Fibroblast of skin of abdomen (primary cell): ENCODE data around the gene GUCY1A1.
A peak's percentile ranks its signal among the peaks of the same experiment; 100 is the strongest.

Experiments
- DNase-seq: peaks from one replicate; pipeline ENCODE4 v3.0.0-alpha.2; 2013

GUCY1A1 gene

DNA sequence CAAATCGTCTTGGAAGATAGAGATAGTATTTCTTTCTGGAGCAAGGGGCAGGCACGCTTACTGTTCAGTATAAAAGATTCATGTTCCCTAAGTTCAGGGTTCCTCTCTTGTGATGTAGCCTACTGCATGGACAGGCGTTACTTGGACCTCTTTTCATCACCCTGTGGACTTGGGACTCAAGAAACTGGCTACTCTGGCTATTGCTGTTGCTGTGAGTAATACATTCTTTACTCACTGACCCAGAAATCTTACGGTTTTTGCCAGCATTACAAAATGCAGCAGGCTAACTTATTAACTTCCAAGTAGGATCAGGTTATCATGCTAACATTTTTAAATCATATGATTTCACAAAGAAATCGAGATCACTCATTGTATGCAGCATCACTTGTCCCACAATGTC is 79.3 kb downstream of the GUCY1A1 start:
- DNase-seq, result peak; percentile 39

DNA sequence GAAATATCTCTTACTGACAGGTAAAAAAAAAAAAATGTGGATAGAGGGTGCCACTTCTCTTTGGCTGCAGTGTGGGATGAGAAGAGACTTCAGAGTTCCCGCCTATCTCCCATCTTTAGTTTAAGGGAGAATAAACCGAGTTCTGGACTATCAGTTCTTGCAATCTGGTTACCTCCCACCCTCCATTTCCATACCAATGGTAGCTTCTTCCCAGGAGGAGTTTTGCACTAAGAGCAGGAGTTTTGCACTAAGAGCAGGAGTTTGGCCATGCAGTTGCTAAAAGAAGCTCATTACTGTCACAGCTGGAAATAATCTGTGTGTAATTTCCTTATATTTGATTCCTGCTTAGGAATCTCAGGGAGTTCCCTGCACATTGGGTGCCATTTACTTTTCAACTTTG is 81.4 kb downstream of the GUCY1A1 start:
- no peak for DNase-seq

DNA sequence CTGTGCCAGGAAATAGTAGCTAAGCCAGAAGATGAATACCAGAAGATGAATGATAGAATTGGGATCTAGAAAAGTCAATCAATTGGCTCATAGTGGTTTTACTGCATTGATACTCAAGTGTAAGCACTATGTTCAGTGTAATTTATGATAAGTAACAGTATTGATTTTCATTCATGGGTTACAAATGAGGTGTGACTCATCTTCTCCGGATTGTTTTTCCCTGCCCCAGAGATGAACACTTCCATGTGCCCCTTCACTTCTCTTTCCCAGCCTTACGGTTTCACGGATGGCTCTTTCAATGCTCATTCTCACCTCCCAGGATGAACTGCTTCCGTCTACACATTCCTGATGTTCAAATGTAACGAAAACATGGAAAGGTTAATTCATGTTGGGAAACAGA is 82.4 kb downstream of the GUCY1A1 start:
- no peak for DNase-seq

DNA sequence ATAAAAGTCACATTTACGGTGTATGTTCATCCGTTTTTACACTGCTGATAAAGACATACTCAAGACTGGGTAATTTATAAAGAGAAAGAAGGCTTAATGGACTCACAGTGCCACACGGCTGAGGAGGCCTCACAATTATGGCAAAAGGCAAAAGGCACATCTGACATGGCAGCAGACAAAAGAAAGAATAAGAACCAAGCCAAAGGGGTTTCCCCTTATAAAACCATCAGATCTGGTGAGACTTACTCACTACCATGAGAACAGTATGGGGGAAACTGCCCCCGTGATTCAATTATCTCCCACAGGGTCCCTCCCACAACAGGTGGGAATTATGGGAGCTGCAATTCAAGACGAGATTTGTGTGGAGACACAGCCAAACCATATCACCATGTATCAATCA is 84.9 kb downstream of the GUCY1A1 start:
- no peak for DNase-seq

DNA sequence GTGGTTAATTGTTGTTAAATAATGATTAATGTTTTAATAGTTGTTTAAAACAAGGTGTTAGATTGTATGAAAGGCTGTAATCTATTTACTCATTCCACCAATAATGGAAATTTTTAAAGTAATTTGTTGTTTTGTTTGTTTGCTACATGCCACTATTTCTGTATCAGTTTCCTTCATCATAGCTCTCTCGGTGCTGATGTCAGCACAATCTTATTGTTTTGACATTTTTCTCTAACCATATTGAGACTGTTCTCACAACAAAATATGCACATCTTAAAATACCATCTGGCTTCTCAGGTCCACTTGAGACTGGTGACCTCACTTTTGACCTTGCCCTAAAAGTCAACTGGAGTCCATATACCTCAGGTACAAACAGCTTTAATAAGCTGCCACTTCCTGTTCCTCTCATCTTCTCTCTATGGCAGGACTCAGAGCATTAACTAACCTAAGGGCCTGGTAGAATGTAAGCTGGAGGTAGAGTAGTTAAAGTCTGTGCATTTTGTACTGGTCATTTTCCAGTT is 91.2 kb downstream of the GUCY1A1 start:
- DNase-seq, result no peak

DNA sequence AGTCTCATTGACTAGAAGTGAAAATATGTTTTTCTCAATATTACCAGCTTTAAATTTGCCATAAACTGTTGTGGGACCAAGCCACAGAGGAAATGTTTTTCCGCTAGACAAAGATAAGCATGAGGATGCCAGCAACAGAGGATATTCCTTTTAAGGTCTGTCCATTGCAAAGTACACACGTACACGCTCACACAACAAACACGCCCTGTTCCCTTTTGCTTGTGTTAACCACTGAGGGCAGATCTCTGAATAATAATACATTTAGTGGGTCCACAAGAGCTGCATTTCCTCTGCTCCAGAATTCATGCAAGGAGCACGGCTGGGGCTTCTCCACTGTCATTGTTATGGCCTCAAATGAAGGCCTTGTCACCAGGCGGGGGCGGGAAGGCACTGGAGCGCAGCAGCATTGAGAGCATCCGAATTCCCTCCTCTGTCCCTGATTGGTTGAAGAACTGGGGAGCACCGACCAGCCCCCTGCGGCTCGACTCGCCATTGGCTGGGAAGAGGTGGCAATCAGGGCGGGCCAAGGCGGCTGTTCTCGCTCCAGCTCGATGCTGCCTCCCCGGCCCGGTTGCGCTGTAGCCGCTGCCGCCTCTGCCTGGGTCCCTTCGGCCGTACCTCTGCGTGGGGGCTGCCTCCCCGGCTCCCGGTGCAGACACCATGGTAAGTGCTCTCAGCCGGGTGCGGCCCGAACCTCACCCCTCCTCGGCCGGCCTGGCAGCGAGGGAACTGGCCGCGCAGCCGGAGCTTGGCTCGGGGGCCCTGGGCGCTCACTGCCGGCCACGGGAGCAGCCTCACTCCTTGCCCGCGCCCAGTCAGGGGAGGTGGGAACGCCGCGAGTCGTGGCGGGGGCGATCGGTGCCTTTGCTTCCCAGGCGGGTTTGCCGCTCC is 92.1 kb downstream of the GUCY1A1 start, which contains the start of gene GUCY1B1:
TSS of gene GUCY1B1 (plus strand) at position 541 of the 891 bp plus-strand sequence. CDS start at position 661, 120 bp downstream.
- peak; percentile 95 for DNase-seq

DNA sequence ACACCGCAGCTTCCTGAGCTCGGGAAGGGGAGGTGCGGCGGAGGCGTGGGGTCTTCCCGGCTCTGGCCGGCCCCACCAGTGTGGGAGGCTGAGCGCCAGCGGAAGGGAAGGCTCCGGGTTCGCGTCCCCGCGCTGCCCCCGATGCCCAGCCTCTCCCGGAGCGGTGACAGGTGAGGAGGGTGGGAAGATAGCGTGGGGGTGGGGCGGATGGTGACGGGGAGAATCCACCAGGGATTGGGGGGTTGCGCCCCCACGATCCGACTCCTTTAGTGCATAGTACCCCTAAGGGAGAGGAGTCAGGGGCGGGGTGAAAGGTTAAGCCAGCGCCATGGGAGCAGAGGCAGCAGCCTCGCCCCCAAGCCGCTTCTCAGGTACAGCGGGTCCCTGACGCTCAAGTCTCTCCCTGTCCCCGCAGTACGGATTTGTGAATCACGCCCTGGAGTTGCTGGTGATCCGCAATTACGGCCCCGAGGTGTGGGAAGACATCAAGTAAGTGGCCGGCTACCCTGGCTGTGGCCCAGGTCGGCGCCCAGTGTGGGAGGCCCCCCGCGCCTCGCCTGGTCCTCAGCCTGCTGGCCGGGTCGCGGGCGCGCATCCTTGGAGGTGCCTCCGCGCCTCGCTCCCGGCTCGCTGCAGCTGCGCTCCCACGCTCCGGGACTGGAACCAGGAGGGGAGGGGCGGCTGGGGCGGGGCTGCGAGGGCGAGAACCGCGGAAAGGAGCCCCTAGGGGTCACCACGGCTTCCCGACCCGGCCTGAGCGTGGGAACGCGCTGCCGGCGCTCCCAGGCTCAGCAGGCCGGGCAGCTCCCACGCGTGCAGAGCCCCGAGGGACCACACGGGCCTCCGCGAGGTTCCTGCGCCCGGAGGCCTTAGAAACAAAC is 93.0 kb downstream of the GUCY1A1 start:
- no peak for DNase-seq

DNA sequence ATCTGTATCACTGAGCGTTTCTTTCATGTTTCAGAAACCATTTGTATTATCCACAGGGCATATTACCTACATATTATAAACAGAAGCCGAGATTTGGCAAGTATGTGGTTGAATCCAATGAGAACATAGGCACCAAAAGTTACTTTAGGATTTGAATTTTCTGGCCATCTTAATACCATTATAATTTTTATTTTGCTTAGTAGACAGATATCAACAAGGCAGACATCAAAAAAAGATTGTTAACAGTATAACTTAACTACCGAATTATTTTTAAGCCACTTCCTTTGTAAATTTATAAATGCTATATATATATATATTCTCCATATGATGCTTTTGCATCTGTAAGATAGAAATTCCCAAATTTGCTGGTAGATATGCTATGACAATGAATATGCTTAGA is 94.4 kb downstream of the GUCY1A1 start:
- no peak for DNase-seq

DNA sequence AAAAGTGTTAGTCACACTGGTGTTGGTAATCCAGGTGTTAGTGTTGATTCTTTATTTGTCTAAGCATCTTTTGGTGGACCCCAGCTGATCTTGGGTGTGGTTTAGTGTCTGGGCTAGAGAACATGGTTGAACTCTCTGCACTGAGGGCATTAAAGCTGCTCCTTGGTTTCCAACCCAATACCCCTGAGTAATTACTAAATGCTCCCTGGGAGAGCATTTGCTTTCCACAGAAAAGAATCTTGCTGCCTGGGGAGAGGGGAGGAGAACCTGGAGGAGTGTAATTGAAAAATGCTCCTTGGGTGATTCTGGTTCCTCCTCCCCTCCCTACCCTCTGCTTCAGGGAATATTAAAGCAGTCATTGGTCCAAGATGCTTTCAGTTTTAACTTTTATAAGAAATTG is 95.3 kb downstream of the GUCY1A1 start:
- DNase-seq, result no peak

DNA sequence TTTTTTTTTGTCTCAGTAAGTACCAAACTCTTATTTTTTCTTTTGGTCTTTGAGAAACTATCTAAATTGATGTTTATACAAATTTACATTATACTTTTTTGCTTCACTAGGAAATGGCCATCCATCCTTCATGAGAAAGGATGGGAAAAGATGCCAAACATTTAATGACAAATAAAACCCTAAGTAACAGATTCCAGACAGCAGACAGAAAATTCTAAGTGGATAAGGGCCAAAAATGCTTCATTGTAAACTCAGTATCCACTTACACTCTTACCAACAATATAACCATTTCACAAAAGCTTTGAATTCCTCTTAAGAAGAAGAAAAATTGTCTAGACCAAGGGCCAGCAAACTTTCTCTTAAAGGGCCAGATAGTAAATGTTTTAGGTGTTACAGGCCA is 95.7 kb downstream of the GUCY1A1 start:
- peak; percentile 49 for DNase-seq

DNA sequence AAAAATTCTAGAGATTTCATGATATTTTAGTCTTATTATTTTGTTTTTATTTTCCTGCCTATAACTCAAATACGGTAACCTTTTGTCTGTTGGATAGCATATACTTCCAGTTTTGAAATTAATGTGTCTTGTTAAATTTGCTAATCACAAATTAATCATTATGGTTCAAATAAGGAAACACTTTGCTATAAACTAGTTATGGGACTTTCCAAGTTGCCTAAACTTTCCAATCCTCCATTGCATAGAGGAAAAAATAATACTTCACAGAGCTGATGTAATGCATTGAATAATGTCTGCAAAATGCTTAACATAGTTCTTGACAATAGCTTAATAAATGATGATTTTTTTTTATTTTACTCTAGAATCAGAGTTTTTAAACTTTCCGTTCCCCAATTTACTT is 96.9 kb downstream of the GUCY1A1 start:
- no peak for DNase-seq

DNA sequence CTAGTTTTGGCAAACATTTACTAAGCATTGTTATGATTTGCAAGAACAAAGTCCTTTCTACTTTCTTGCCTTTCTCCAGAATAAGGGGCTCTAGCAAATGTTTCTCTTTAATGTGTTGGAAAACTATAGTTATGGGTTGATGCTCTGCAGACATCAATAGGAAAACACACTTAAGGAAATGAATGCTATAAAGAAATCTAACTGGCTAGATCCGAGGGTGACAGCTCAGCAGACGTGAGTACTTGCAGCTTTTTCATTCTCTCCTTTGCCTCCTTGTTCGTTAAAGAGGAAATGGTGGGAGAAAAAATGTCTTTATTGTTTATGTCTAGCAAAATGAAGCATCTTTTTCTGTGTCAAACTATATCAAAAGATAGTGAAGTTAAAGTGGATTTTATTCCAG is 98.5 kb downstream of the GUCY1A1 start:
- no peak for DNase-seq

DNA sequence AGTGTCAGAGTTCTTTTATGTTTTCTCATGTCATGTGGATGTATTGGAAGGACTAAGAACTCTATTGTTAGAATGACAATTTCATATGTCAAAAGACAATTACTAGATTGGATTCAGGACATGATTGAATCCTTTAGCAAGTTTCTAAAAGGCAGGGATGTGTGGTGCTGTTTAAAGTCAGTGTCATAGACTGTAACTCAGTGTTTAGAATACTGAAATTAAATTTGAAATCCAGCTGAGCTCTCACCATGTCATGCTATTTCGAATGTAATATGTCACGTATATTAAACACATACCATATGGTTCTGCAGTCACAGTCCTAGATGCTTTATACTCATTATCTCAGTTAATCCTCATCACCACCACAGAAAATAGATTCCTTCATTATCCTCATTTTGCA is 100.0 kb downstream of the GUCY1A1 start:
- DNase-seq, result no peak

DNA sequence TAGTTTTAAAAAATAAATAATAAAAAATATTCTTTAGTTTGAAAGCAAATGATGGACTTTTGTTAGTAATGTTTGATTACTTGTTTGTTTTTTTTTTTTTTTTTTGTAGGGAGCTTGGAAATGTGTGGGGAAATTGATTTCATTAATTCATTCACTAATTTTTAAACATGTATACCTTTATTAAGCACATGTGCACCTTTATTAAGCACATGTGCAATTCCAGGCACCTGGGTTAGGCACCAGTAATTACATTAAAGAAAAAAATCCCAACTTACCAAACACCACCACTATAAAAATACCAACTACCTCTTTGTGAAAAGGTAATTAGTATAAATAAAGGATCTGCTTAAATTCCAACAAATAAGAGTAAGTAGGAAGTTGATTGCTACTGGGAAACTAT is 101.7 kb downstream of the GUCY1A1 start:
- no peak for DNase-seq

DNA sequence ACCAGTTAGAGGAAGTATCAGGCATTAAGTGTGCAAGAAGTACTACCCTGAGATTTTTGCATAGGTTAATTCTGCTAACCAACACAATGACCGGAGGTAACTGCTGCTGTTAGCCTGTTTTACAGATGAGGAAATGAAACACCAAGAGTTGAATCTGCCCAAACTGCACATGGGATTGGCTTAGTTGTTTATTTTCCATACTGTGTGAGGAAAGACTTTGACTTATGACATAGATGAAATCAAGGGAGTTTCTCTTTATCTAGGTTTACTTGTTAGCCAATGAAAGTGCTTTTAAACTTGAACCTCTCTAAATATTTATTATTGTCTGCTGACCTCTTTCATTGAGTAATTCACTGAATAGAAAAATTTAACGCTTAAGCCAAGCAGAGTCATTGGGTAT is 102.4 kb downstream of the GUCY1A1 start:
- no peak for DNase-seq

DNA sequence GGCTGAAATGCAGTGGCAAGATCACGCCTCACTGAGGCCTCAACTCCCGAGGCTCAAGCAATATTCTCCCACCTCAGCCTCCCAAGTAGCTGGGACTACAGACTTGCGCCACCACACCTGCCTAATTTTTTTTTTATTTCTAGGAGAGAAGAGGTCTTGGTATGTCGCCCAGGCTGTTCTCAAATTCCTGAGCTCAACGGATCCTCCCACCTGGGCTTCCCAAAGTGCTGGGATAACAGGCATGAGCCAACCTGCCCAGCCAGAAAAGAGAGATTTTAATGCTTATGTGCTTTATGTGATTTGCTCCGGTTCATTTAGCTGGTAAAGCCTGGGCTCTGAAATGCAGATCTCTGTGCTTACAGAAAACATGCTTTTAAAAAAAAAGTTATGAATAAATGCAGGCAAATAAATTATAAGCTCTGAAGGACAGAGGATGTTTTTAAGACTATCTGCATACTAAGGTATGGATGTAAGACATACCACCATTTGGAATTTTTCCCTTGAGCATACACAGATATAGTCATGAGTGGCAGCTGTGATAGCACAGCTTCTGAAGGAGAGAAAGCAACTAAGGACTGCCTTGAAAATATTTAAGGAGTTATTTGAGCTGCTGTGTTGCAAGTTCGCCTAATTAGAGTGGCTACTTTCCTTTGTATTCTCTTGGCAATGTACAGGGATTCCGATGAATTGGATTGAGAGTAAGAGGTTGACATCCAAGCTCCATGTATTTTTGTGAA is 106.0 kb downstream of the GUCY1A1 start:
- DNase-seq, result no peak

DNA sequence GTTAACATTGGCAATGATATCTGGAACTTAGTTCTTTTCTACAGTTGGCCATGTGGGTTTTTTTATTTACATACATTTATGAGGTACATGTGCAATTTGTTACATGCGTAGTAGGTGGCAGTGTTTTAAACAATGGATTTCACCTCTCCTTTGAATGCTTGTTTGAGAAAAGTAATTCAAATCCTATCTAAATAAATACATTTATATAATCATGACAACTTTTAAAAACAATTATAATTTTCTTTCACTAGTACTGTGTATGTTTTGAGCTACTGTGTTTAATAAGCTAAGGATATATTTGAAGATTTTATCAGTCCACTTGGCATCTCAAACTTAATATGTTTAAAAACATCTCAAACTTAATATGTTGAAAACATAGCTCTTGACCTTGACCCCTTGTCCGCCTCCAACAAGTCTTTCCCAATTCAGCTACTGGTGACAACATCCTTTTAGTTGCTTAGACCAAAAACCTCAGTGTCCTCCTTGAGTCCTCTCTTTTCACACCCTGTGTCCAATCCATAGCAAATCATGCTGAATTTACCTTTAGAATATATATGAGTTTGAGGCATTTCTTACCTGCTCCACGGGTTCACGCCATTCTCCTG is 106.7 kb downstream of the GUCY1A1 start:
- no peak for DNase-seq

DNA sequence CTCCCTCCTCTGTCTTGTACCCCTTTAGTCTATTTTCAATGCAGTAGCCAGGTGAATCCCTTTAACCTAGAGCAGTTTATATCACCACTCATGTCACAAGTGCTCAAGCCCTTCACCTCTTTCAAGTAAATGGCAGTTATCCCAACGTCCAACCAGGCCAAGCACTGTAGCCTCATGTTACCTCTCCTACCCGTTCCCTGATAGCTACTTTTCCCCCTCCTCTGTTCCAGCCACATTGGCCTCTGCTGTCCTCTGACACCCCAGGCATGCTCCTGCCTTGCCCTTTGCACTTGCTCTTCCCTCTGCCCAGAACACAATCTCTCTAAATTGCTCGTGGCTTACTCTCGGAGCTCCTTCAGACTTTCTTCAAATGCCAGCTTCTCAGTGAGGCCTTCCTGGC is 107.4 kb downstream of the GUCY1A1 start:
- DNase-seq, result no peak

DNA sequence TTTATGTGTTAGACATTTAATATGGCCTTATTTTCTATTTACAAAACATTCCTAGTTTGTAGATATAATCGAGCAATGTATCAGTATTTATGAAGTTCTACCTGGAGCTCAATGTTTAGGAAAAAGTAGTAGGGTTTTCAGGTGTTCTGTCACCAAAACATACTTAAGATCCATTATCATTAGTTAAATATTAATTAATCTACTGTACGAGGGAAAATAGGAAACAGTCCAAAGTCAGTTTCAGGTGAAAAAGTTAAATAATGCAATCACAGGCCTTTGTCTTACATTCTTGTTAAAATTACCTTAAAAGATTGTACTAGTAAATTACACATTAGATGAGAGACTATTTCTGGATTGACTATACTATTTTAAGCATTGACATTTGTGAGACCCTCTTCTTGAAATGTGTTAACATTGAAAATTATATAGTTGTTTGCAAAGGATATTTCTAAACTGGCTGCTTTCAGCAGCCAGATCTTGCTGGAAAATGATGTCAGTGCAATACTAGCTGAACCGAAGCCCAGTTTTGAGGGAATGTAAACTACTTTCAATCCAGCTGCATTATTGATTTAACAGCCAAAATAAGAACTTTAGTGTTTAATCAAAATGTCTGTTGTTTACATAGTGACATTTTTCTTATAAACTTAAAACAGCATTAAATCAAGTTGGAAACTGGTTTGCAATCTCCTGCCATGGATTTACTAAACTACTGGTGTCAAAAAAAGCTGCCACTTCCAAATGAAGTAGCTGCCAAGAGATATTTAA is 111.5 kb downstream of the GUCY1A1 start:
- peak; percentile 28 for DNase-seq

DNA sequence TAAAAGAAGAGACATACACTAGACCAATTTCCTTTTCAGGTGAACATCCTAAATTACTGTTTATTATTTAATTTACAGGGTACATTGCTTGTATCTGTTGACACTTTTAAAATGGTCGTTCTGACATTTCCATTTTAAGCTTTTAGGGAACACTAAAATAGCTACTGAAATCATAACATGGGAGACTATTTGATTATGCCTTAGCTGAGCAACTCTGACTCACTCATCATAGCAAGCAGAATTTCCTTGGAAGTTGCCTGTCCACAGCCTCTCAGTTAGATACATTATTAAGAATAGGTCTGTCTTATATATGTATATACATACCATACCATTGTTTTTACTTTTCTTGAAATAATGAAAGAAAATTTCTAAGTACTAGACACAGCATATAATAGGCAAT is 114.1 kb downstream of the GUCY1A1 start:
- no peak for DNase-seq

DNA sequence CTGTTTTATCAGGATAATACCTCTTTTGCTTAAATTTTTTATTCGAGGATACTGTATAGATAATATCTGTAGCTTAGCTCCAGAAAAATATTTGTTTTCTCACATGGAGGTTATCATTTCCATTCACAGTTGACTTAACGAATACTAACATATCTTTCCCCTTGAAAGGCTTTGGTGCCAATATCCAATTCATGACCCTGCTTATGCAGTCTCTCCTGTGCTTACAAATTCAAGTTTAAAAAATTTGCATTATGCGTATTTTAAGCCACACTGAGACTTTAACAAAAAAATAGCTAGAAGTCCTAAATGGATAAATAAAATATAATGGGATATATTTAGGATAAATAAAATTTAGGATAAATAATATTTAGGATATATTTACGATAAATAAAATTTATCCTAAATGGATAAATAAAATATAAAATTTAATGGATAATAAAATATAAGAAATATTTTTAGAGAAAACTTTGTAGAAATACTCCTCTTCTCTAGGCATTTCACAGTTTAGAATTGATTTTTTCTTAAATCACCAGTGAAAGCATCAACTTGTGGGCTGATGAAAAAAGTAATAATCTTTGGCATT is 114.7 kb downstream of the GUCY1A1 start:
- DNase-seq, result no peak
